Activated naive CD4-positive, alpha-beta T cell treated with Interleukin-2 at 50 U/mL for 16 hours (primary cell): ENCODE measurements around the gene MACF1.

Source experiments
- DNase-seq: peaks from one replicate; pipeline ENCODE4 v3.0.0-alpha.2; 2020

The MACF1 gene

GRCh38 chr1:39268906-39269305, 64.4 kb downstream of the MACF1 start:
- no peak for DNase-seq

- no peak for DNase-seq
Measured at GRCh38 chr1:39269349-39269748, 64.9 kb downstream of the MACF1 start.

GRCh38 chr1:39269791-39270342, 65.4 kb downstream of the MACF1 start:
- DNase-seq, result no peak

GRCh38 chr1:39270368-39270767, 65.9 kb downstream of the MACF1 start:
- DNase-seq, result no peak

- no peak for DNase-seq
Measured at GRCh38 chr1:39272027-39272797, 67.7 kb downstream of the MACF1 start.

GRCh38 chr1:39272798-39273469, 68.4 kb downstream of the MACF1 start:
- no peak for DNase-seq

GRCh38 chr1:39275836-39276507, 71.5 kb downstream of the MACF1 start:
- no peak for DNase-seq

GRCh38 chr1:39277879-39278278, 73.4 kb downstream of the MACF1 start:
- no peak for DNase-seq

- no peak for DNase-seq
Measured at GRCh38 chr1:39282537-39283216, 78.2 kb downstream of the MACF1 start.

GRCh38 chr1:39283858-39284257, 79.4 kb downstream of the MACF1 start:
- no peak for DNase-seq

- no peak for DNase-seq
Measured at GRCh38 chr1:39287541-39287940, 83.0 kb downstream of the MACF1 start.

GRCh38 chr1:39288735-39289465, 84.4 kb downstream of the MACF1 start:
- DNase-seq, result no peak

GRCh38 chr1:39292401-39292800, 87.9 kb downstream of the MACF1 start:
- no peak for DNase-seq

GRCh38 chr1:39293375-39294070, 89.0 kb downstream of the MACF1 start:
- DNase-seq, result no peak

GRCh38 chr1:39294531-39294930, 90.0 kb downstream of the MACF1 start:
- DNase-seq, result no peak

- DNase-seq, result no peak
Measured at GRCh38 chr1:39295901-39296300, 91.4 kb downstream of the MACF1 start.

- DNase-seq, result no peak
Measured at GRCh38 chr1:39297551-39297950, 93.1 kb downstream of the MACF1 start.

GRCh38 chr1:39301606-39302005, 97.1 kb downstream of the MACF1 start:
- no peak for DNase-seq

- no peak for DNase-seq
Measured at GRCh38 chr1:39305555-39305954, 101.1 kb downstream of the MACF1 start.

GRCh38 chr1:39310015-39310414, 105.5 kb downstream of the MACF1 start:
- no peak for DNase-seq

- DNase-seq, result no peak
Measured at GRCh38 chr1:39310691-39311090, 106.2 kb downstream of the MACF1 start.

GRCh38 chr1:39317111-39317510, 112.6 kb downstream of the MACF1 start:
- DNase-seq, result no peak
